HG03558 (cell line): Measurements from ENCODE around the gene CELSR2.
"Not testable (repeated sequence)": the region's sequence is repeated elsewhere in the genome, so short reads cannot be mapped to it uniquely, and the experiment has no call there.

ENCODE experiments used
- ATAC-seq: cut with Tn5 transposase; IDR thresholded peaks from one replicate; pipeline ENCODE4 v1.9.1; 2021; ENCODE audit warnings: moderate number of reproducible peaks; ENCODE audit not compliant: unreplicated experiment; ENCODE audit errors: extremely low read depth

Gene CELSR2

GRCh38 chr1:109248797-109249629 is at the start of gene CELSR2:
Gene CELSR2, plus strand, starts transcription at chr1:109249539. Its CDS starts 541 bp downstream, at chr1:109250080.
- peak; percentile 46 for ATAC-seq

DNA sequence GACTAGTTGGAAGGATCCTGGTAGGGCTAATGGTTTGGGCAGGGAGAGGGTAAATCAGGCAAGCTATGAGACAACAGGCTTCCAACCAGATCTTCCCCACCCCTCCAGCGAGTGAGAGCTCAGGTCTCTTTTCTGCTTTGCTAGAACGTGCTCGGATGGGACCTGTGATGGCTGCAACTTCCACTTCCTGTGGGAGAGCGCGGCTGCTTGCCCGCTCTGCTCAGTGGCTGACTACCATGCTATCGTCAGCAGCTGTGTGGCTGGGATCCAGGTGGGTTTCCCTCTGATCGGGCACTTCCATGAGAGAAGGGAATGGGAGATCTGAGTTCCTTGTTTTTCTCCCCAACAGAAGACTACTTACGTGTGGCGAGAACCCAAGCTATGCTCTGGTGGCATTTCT is 49.6 kb upstream of the CELSR2 start:
- no peak for ATAC-seq

GRCh38 chr1:109201123-109201703 is 48.1 kb upstream of the CELSR2 start:
- ATAC-seq: no peak

GRCh38 chr1:109204484-109204883 is 44.9 kb upstream of the CELSR2 start:
- no peak for ATAC-seq

DNA sequence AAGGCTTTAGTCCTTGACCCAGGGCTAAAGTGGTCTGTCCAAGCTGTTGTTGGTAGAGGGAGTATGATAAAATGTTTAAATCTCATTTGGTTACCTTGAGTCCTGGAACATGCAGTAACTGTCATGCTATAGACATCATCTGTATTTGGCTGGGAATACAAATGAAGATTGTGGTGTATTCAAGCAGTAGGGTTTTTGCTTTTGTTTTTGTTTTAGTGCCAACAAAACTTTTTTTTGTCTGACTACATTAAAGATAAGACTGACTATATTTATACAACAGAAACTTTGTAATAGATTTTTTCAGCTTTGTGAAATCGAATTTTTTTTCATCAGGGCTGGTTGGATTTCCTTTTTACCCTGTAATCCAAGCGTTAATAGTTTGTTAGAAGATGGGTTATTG is 43.0 kb upstream of the CELSR2 start:
- no peak for ATAC-seq

GRCh38 chr1:109207467-109208103 is 41.8 kb upstream of the CELSR2 start:
- no peak for ATAC-seq

- ATAC-seq: no peak
Observed at GRCh38 chr1:109208394-109208793, 40.9 kb upstream of the CELSR2 start.

DNA sequence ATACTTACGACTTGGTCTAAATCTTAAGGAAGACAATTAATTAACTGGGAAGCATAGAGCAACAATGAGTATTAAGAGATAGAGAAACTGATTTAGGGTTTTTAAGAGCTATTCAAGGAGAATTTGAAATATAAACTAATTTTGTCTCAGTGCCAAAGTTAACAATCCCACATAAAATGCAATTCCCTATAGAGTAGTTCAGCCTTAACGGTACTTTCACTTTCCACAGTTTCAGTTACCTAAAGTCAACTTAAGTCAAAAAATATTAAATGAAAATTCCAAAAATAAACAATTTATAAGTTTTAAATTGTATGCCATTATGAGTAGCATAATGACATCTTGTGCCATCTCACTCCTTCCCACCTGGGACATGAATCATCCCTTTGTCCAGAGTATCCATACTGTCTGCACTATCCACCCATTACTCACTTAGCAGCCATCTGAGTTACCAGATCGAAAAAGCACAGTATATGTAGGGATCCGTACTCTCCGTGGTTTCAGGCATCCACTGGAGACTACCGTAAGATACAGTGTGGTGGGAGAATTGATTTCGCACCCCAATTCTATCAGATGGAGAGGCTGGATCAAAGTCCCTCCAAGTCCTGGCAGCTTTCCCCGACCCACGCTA is 40.4 kb upstream of the CELSR2 start:
- no peak for ATAC-seq

DNA sequence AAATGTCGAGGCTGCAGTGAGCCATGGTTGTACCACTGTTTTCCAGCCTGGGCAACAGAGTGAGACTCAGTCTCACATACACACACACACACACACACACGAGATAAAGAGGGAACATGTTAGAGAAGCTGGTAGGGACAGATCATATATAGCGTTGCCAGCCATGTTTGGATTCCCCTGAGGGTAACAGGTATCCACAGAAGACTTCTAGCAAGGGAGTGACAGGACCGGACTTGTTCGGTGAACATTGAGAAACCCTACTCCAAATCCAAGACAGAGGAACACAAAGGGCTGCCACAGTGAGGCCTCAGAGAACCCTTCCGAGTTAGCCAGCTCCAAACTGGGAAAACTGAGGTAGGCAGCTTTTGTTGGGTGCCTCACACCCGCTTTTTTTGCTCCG is 39.3 kb upstream of the CELSR2 start:
- no peak for ATAC-seq

DNA sequence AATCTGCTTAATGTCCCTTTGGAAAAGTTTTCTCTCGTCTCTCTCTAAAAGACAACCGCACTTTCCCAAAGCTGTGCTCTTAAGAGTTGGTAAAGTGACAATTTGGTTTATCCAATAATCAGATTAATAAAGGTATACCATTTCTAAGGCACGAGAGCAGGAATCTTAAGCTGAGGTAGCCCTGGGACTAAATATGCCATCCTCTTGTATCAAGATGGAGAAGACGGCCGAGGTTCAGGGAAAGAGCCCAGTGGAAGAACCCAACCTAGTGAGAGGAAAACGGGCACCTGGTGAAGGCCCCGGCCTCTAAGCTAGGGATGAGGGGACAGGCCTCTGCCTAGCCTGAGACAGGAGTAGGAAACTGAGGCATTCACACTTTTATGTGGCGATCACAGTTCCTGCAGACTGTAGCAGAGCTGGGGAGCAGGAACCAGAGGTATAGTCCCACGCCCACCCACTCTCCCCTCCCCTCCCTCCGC is 36.0 kb upstream of the CELSR2 start:
- no peak for ATAC-seq

DNA sequence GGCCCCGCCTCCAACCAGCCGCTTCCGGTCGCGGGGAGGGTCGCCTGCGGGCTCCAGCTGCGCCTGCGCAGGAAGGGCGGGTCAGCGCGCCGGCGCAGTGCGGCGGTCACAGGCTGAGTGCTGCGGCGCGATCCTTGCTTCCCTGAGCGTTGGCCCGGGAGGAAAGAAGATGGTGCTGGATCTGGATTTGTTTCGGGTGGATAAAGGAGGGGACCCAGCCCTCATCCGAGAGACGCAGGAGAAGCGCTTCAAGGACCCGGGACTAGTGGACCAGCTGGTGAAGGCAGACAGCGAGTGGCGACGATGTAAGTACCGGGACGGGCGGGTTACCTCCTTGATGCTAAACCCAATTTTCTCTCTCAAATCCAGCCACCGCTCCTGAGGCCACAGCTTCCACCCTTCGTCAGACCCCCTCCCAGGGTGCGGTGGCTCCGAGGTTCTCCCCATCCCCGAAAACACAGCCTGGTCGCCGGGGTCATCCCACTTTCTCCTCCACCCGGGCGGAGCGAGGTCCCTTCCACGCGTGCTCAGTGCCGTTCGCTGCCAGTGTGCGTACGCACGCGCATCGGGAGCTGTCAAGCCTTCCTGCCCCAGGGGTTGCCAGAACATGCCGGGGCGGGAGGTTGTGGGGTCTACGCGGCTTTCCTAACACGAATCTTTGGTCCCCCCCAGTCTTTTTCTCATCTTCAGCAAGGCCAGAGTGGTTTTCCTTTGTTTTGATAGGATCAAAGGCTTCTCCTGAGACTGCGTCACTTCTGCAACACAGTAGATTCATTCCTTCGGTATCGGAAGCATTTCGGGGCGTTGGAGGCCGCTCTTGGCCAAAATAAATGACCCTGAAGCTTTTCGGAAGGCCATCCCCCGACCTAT is 35.3 kb upstream of the CELSR2 start, which contains the start of gene SARS1:
Gene SARS1, plus strand, starts transcription at position 95 of the 870 bp plus-strand sequence. Its CDS starts 75 bp downstream, at position 170.
- peak; percentile 49 for ATAC-seq

DNA sequence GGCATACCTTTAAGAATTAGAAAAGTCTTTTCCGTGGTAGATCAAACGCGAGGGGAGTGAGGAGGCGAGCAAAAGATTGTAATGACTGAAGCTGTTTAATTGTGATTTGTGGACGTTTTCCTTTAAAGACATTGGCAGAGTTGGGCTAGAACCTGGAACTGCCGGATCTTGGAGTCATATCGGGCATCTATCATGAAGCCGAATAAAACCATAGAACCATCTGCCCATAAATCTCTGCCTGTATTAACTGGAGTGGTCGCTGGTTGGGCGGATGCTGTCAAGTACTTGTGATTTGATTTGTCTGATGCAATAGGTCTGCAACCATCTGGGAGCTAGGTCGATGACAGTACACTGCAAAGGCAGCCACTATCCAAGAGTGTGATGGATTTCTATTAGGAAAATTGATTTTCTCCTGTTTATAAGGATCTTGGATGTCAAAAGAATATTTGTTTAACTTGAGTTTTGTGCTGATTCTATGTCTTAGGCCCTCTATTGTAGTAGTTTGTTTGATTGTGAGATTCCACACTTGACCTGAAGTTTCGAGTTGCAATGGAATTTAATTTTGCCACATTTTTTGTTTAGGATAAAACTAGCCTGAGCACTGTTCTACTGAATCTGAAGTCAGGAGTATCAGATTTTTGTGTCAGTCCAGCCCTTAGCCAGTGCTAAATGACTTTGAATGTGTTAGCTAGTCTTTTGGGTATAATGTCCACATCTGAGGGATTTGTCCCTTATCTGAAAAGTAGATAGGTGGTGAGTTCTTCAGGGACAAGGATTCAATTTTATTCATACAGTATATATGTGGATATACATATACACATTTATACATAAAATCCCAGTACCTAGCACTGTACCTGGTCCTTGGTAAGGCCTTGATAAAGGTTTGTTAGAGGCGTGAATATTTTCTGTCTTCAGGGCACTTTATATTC is 34.4 kb upstream of the CELSR2 start:
- no peak for ATAC-seq

GRCh38 chr1:109216662-109217061 is 32.7 kb upstream of the CELSR2 start:
- no peak for ATAC-seq

- no peak for ATAC-seq
Observed at GRCh38 chr1:109218516-109218915, 30.8 kb upstream of the CELSR2 start.

GRCh38 chr1:109221201-109221600 is 28.1 kb upstream of the CELSR2 start:
- ATAC-seq: not testable (repeated sequence)

GRCh38 chr1:109225308-109225707 is 24.0 kb upstream of the CELSR2 start:
- ATAC-seq: no peak

DNA sequence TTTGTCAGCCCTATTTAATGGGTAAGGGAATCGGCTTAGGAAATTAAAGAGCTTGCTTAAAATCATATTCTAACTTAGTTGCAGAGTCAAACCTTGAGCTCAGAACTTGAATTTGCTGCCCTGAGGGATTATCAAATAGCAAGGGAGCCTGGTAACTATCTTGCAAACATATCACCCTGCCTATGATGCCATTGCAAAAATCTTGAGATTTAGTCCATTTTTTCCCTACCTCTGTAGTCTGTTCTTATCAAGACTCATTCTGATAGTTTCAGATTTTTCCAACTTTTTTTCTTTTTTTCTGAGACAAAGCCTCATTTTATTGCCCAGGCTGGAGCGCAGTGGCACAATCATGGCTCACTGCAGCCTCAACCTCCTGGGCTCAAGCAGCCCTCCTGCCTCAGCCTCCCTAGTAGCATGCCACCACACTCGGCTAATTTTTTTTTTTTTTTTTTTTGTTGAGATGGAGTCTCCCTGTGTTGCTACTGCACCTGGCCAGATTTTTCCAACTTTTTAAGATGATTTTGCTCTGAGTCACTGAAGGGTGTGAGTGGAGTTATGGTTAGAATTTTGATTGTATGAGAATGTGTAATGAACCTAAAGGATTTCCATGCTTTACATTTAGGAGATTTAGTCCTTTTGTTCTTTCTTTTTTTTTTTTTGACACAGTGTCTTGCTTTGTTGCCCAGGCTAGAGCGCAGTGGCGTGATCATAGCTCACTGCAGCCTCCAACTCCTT is 23.5 kb upstream of the CELSR2 start:
- ATAC-seq: no peak

- ATAC-seq: no peak
Observed at GRCh38 chr1:109228167-109228566, 21.2 kb upstream of the CELSR2 start.
